SK-N-MC (cell line): ENCODE measurements around the gene DIP2C.
"Not testable (repeated sequence)": the region's sequence is repeated elsewhere in the genome, so short reads cannot be mapped to it uniquely, and the experiment has no call there.

Experiments used
- DNase-seq: peaks from one replicate; pipeline ENCODE4 v3.0.0-alpha.2; 2011; ENCODE audit warnings: low read depth, low spot score
- H3K27ac ChIP-seq: fragments of 200-600 bp; sonication (generic); 2 replicates; pipeline ENCODE4 v1.5.1; 2016; ENCODE audit warnings: mixed run types
- H3K36me3 ChIP-seq: fragments of 200-600 bp; sonication (generic); 2 replicates; pipeline ENCODE4 v1.6.1; 2017; ENCODE audit warnings: antibody characterized with exemption, low read length, mixed read lengths; ENCODE audit not compliant: insufficient read depth
- H3K4me3 ChIP-seq: fragments of 200-600 bp; sonication (generic); 2 replicates; pipeline ENCODE4 v1.5.1; 2016
- H3K9ac ChIP-seq: fragments of 200-600 bp; sonication (generic); 2 replicates; pipeline ENCODE4 v1.8.0; 2017; ENCODE audit warnings: mixed run types, mixed read lengths; ENCODE audit not compliant: insufficient read length
- H3K9me3 ChIP-seq: fragments of 200-600 bp; sonication (generic); 2 replicates; pipeline ENCODE4 v1.6.1; 2017; ENCODE audit warnings: low read depth, mild to moderate bottlenecking, antibody characterized with exemption, low read length, moderate library complexity, mixed read lengths
- EZH2 ChIP-seq: fragments of 200-600 bp; sonication (generic); IDR thresholded peaks from one replicate; pipeline ENCODE4 v1.6.1; 2017; ENCODE audit warnings: antibody characterized with exemption
- FOXP2 ChIP-seq: optimal IDR thresholded peaks from 2 replicates; pipeline ENCODE3; 2011; ENCODE audit warnings: mild to moderate bottlenecking, moderate library complexity; ENCODE audit not compliant: insufficient read depth; ENCODE audit errors: extremely low read length, control extremely low read depth
- POLR2AphosphoS5 ChIP-seq: IDR thresholded peaks from 2 replicates; pipeline ENCODE4 v1.6.1; 2012; ENCODE audit warnings: mild to moderate bottlenecking, low read depth, low read length, borderline replicate concordance

DIP2C gene

DNA sequence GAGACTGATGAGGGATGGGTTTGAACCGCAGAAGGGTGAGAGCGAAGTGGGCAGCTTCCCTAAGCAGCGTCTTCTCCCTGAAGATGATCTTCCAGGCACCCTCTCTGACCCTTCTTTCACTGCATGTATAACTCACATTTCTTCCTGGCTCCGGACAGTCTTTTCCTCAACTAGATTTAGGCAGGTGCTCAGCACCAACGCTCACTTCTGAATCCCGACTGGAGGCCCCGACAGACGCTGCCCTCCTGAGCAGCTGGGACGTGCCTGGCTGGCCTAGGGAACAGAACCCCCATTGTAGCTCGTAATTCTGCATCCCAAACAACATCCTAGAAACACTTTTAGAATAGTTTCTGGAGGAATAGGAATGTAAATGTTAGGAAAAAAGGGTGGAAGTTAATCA lies 206.6 kb downstream of the DIP2C start:
- DNase-seq: no peak
- no peak overlapping the region for H3K9ac ChIP-seq
- TF ChIP-seq POLR2AphosphoS5 (no peak), EZH2 (no peak), FOXP2 (no peak)
- no peaks in the 10 kb centered on the region for H3K36me3 ChIP-seq
- H3K27ac ChIP-seq: no peak overlapping the region
- H3K4me3 ChIP-seq: no peak overlapping the region
- no peaks in the 10 kb centered on the region for H3K9me3 ChIP-seq

- Histone ChIP-seq H3K27ac (no peak overlapping the region), H3K4me3 (no peak overlapping the region), H3K36me3 (no peaks in the 10 kb centered on the region), H3K9ac (no peak overlapping the region), H3K9me3 (no peaks in the 10 kb centered on the region)
- DNase-seq: no peak
- TF ChIP-seq POLR2AphosphoS5 (no peak), EZH2 (no peak), FOXP2 (no peak)
Measured at GRCh38 chr10:482051-482501, 207.4 kb downstream of the DIP2C start.

- Histone ChIP-seq H3K36me3 (no peaks in the 10 kb centered on the region), H3K27ac (no peak overlapping the region), H3K9ac (no peak overlapping the region), H3K4me3 (no peak overlapping the region), H3K9me3 (no peaks in the 10 kb centered on the region)
- no peak for TF ChIP-seq FOXP2
- TF ChIP-seq EZH2: no peak
- no peak for TF ChIP-seq POLR2AphosphoS5
- DNase-seq: no peak
Measured at GRCh38 chr10:481628-482027, 207.8 kb downstream of the DIP2C start.

DNA sequence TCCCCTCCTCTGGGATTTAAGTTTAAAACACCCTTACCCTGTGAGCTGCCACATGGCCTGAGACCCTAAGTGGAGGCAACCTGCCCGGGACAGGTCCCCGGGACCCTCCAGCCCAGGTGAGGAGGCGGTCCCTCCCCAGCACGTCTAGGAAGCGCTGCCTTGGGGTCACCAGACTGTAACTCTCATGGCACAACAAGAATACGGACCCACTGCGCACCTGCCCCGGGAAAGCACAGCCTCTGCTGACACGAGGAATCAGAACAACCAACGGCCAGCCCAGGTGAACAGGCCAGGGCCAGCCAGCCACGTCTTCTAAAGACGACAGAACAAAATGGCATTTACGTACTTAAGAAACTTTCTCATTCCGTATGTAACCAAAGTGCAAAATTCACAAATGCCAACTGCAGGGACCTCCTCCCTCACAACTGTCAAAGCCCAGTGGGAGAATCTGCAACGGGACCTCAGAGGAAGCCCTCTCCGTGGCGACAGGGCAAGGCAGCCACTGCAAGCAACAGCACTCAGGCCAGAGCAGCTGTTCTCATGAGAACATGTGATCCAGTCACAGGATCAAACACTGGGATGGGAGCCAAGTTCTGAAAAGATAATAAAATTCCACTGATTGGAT lies 208.4 kb downstream of the DIP2C start:
- no peak overlapping the region for H3K9ac ChIP-seq
- H3K36me3 ChIP-seq: no peaks in the 10 kb centered on the region
- H3K27ac ChIP-seq: no peak overlapping the region
- TF ChIP-seq FOXP2 (no peak), EZH2 (no peak), POLR2AphosphoS5 (no peak)
- no peaks in the 10 kb centered on the region for H3K9me3 ChIP-seq
- no peak for DNase-seq
- H3K4me3 ChIP-seq: no peak overlapping the region

DNA sequence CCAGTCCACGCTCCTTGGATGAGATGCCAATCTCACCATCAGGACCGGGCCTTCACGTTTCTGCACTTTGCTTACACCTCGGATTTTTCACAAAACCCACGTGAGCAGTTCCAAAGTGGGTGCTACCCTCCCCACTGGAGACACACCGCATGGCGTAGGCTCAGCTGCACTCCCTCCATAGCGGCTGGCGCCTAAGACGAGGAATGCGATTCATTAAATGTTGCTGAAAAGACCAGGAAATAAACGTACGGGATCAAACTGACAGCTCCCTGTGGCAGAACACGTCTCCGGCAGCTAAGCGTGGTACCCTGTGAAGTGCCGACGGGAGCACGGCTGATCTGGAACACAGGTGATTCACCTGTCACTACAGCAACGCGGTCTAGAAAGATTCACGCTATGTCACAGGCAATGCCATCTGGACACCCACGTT lies 209.0 kb downstream of the DIP2C start:
- no peak overlapping the region for H3K27ac ChIP-seq
- TF ChIP-seq EZH2: no peak
- TF ChIP-seq FOXP2: no peak
- TF ChIP-seq POLR2AphosphoS5: no peak

DNA sequence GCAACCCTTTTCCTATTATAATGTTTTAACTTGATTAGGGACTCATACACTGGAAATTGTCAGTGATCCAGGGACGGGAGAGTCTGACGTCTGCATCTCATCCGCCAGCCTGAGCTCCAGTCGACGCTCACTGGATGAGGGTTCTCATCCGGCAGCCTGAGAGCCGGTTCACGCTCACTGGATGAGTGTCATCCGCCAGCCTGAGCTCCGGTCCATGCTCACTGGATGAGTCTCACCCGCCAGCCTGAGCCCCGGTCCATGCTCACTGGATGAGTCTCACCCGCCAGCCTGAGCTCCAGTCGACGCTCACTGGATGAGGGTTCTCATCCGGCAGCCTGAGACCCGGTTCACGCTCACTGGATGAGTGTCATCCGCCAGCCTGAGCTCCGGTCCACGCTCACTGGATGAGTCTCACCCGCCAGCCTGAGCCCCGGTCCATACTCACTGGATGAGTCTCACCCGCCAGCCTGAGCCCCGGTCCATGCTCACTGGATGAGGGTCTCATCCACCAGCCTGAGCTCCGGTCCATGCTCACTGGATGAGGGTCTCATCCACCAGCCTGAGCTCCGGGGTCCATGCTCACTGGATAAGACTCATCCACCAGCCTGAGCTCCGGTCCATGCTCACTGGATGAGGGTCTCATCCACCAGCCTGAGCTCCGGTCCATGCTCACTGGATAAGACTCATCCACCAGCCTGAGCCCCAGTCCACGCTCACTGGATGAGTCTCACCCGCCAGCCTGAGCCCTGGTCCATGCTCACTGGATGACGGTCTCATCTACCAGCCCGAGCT lies 209.6 kb downstream of the DIP2C start:
- not testable (repeated sequence) for H3K27ac ChIP-seq, H3K4me3 ChIP-seq, H3K9ac ChIP-seq, H3K9me3 ChIP-seq, H3K36me3 ChIP-seq, DNase-seq

More for the DNA sequence above, 209.0 kb downstream of the DIP2C start:
- DNase-seq: no peak
- Histone ChIP-seq H3K9me3 (no peaks in the 10 kb centered on the region), H3K9ac (no peak overlapping the region), H3K36me3 (no peaks in the 10 kb centered on the region), H3K4me3 (no peak overlapping the region)

- DNase-seq: no peak
- H3K27ac ChIP-seq: no peak overlapping the region
Measured at GRCh38 chr10:478471-479245, 210.8 kb downstream of the DIP2C start.

DNA sequence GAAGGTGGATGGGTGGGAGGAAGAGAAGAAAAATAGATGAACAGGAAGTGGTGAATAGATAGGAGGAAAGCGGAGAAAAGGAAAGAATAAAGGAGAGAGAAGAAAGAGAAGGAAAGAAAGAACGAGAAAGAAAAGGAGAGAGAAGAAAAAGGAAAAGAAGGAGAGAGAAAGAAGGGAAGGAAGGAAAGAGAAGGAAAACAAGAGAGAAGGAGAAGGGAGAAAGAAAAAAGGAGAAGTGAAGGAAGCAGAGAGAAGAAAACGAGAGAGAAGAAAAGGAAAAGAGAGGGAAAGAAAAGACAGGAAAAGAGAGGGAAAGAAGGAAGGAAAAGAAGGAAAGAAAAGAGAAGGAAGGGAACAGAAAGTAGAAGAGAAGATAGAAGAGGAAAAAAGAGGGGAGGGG lies 211.8 kb downstream of the DIP2C start:
- no peaks in the 10 kb centered on the region for H3K36me3 ChIP-seq
- H3K9me3 ChIP-seq: no peaks in the 10 kb centered on the region
- DNase-seq: no peak
- H3K4me3 ChIP-seq: no peak overlapping the region
- TF ChIP-seq EZH2 (no peak), FOXP2 (no peak), POLR2AphosphoS5 (no peak)
- H3K27ac ChIP-seq: no peak overlapping the region
- no peak overlapping the region for H3K9ac ChIP-seq

More at GRCh38 chr10:478471-479245, 210.8 kb downstream of the DIP2C start:
- H3K9me3 ChIP-seq: no peaks in the 10 kb centered on the region
- H3K4me3 ChIP-seq: no peak overlapping the region
- no peak overlapping the region for H3K9ac ChIP-seq
- H3K36me3 ChIP-seq: no peaks in the 10 kb centered on the region
- TF ChIP-seq POLR2AphosphoS5 (no peak), FOXP2 (no peak), EZH2 (no peak)
